WTC11 (cell line): ENCODE measurements around the gene NCF2. TPM values are rescaled to one million over a fixed set of nuclear protein-coding genes. Genes with fewer than 3 reads are reported as not detected.

Source experiments
- ATAC-seq: fragments of 200-7000 bp; cut with Tn5 transposase; 2 replicates; pipeline ENCODE4 v1.10.0; 2021; ENCODE audit warnings: mild to moderate bottlenecking, moderate library complexity
- CTCF ChIA-PET: fragments of 300-600 bp; sonication (Branson Sonifier 250); formaldehyde crosslinking; loops from one replicate; lab custom pipeline; 2021; ENCODE audit warnings: antibody characterized with exemption; lab: Charles Lee
- POLR2A ChIA-PET: fragments of 350-600 bp; sonication (Branson Sonifier 250); formaldehyde crosslinking; loops from one replicate; lab custom pipeline; 2021; ENCODE audit warnings: antibody characterized with exemption; lab: Charles Lee
- DNase-seq: peaks from one replicate; pipeline ENCODE4 v3.0.0; 2021; ENCODE audit warnings: low spot score
- H3K27ac Mint-ChIP-seq: 2 replicates; pipeline ENCODE4 v1.8.0; 2021; ENCODE audit warnings: mixed read lengths
- H3K27me3 Mint-ChIP-seq: 2 replicates; pipeline ENCODE4 v1.8.0; 2021; ENCODE audit warnings: low read depth, mild to moderate bottlenecking, moderate library complexity, mixed read lengths
- H3K36me3 Mint-ChIP-seq: 2 replicates; pipeline ENCODE4 v1.8.0; 2021; ENCODE audit warnings: mixed read lengths
- H3K4me1 Mint-ChIP-seq: 2 replicates; pipeline ENCODE4 v1.8.0; 2022; ENCODE audit warnings: mixed read lengths
- H3K4me3 Mint-ChIP-seq: 2 replicates; pipeline ENCODE4 v1.8.0; 2021; ENCODE audit warnings: mild to moderate bottlenecking, moderate library complexity, mixed read lengths
- H3K9me3 Mint-ChIP-seq: 2 replicates; pipeline ENCODE4 v1.8.0; 2021; ENCODE audit warnings: mixed read lengths
- CREB1 ChIP-seq: sonication (generic); formaldehyde crosslinking; IDR thresholded peaks from 2 replicates; pipeline ENCODE4 v1.8.0; 2023; ENCODE audit warnings: mild to moderate bottlenecking, missing genetic modification reagents
- ELF4 ChIP-seq: sonication (generic); formaldehyde crosslinking; IDR thresholded peaks from 2 replicates; pipeline ENCODE4 v1.8.1; 2022; ENCODE audit warnings: low read depth, mild to moderate bottlenecking, moderate library complexity, missing genetic modification reagents
- GRHL2 ChIP-seq: fragments of 250-450 bp; sonication (Bioruptor Pico); IDR thresholded peaks from 2 replicates; pipeline ENCODE4 v1.8.0; 2022; ENCODE audit warnings: mild to moderate bottlenecking, moderate library complexity; ENCODE audit not compliant: insufficient replicate concordance, severe bottlenecking
- IRF2 ChIP-seq: sonication (generic); formaldehyde crosslinking; IDR thresholded peaks from 2 replicates; pipeline ENCODE4 v1.8.0; 2022; ENCODE audit warnings: low read depth, missing genetic modification reagents, borderline replicate concordance
- JAZF1 ChIP-seq: fragments of 250-450 bp; sonication (Bioruptor Pico); IDR thresholded peaks from 2 replicates; pipeline ENCODE4 v1.9.0; 2021; ENCODE audit warnings: moderate library complexity, mild to moderate bottlenecking, inconsistent platforms
- NFYB ChIP-seq: sonication (generic); formaldehyde crosslinking; conservative IDR thresholded peaks from 2 replicates; pipeline ENCODE4 v1.8.0; 2022; ENCODE audit warnings: low read depth, missing genetic modification reagents
- NR1H2 ChIP-seq: sonication (generic); formaldehyde crosslinking; IDR thresholded peaks from 2 replicates; pipeline ENCODE4 v1.9.0; 2021; ENCODE audit warnings: mild to moderate bottlenecking, moderate library complexity, missing genetic modification reagents
- NR2C2 ChIP-seq: sonication (generic); formaldehyde crosslinking; IDR thresholded peaks from 2 replicates; pipeline ENCODE4 v1.8.0; 2022; ENCODE audit warnings: mild to moderate bottlenecking, missing genetic modification reagents
- NR3C1 ChIP-seq: sonication (generic); formaldehyde crosslinking; conservative IDR thresholded peaks from 2 replicates; pipeline ENCODE4 v1.8.1; 2023; ENCODE audit warnings: low read depth, mild to moderate bottlenecking, missing genetic modification reagents
- OVOL2 ChIP-seq: fragments of 250-450 bp; sonication (Bioruptor Pico); IDR thresholded peaks from 2 replicates; pipeline ENCODE4 v1.9.0; 2021; ENCODE audit warnings: mild to moderate bottlenecking, borderline replicate concordance
- RORB ChIP-seq: fragments of 250-450 bp; sonication (Bioruptor Pico); IDR thresholded peaks from 2 replicates; pipeline ENCODE4 v1.9.0; 2021; ENCODE audit warnings: mild to moderate bottlenecking
- SMAD3 ChIP-seq: sonication (generic); formaldehyde crosslinking; IDR thresholded peaks from 2 replicates; pipeline ENCODE4 v1.8.0; 2022; ENCODE audit warnings: missing genetic modification reagents, mild to moderate bottlenecking, borderline replicate concordance
- SMAD4 ChIP-seq: sonication (generic); formaldehyde crosslinking; IDR thresholded peaks from 2 replicates; pipeline ENCODE4 v1.8.0; 2022; ENCODE audit warnings: mild to moderate bottlenecking, missing genetic modification reagents
- SOX15 ChIP-seq: fragments of 250-450 bp; sonication (Bioruptor Pico); IDR thresholded peaks from 2 replicates; pipeline ENCODE4 v1.9.0; 2021; ENCODE audit warnings: mild to moderate bottlenecking
- TEAD4 ChIP-seq: sonication (generic); formaldehyde crosslinking; IDR thresholded peaks from 2 replicates; pipeline ENCODE4 v1.8.0; 2022; ENCODE audit warnings: mild to moderate bottlenecking, missing genetic modification reagents
- ZNF219 ChIP-seq: sonication (generic); formaldehyde crosslinking; IDR thresholded peaks from 2 replicates; pipeline ENCODE4 v1.8.0; 2023; ENCODE audit warnings: missing genetic modification reagents, mild to moderate bottlenecking, borderline replicate concordance
- ZNF263 ChIP-seq: sonication (generic); formaldehyde crosslinking; IDR thresholded peaks from 2 replicates; pipeline ENCODE4 v1.8.1; 2022; ENCODE audit warnings: low read depth, mild to moderate bottlenecking, moderate library complexity, missing genetic modification reagents
- ZNF317 ChIP-seq: sonication (generic); formaldehyde crosslinking; IDR thresholded peaks from 2 replicates; pipeline ENCODE4 v1.8.1; 2023; ENCODE audit warnings: low read depth, mild to moderate bottlenecking, moderate library complexity, missing genetic modification reagents, borderline replicate concordance
- ZNF396 ChIP-seq: fragments of 250-450 bp; sonication (Bioruptor Pico); IDR thresholded peaks from 2 replicates; pipeline ENCODE4 v1.8.0; 2021; ENCODE audit warnings: mild to moderate bottlenecking, moderate library complexity, borderline replicate concordance
- ZNF416 ChIP-seq: fragments of 250-450 bp; sonication (Bioruptor Pico); IDR thresholded peaks from 2 replicates; pipeline ENCODE4 v1.9.0; 2021; ENCODE audit warnings: mild to moderate bottlenecking, inconsistent platforms
- total RNA-seq: library from RNA; stranded (reverse); gene quantifications from 3 replicates; pipeline ENCODE4 v1.2.3, GENCODE V29; 2021
- TF ChIP-seq, protein P1 (sequence below): fragments of 250-450 bp; sonication (Bioruptor Pico); IDR thresholded peaks from 2 replicates; pipeline ENCODE4 v1.8.0; 2021; ENCODE audit warnings: mild to moderate bottlenecking
- TF ChIP-seq, protein P2 (sequence below): sonication (generic); formaldehyde crosslinking; IDR thresholded peaks from 2 replicates; pipeline ENCODE4 v1.8.0; 2022; ENCODE audit warnings: mild to moderate bottlenecking, missing genetic modification reagents
- TF ChIP-seq, protein P3 (sequence below): fragments of 250-450 bp; sonication (Bioruptor Pico); IDR thresholded peaks from 2 replicates; pipeline ENCODE4 v1.9.0; 2021; ENCODE audit warnings: mild to moderate bottlenecking
- TF ChIP-seq, protein P4 (sequence below): sonication (generic); formaldehyde crosslinking; IDR thresholded peaks from 2 replicates; pipeline ENCODE4 v1.8.0; 2022; ENCODE audit warnings: mild to moderate bottlenecking, missing genetic modification reagents
- TF ChIP-seq, protein P5 (sequence below): fragments of 250-450 bp; sonication (Bioruptor Pico); IDR thresholded peaks from 2 replicates; pipeline ENCODE4 v2.1.2; 2022; ENCODE audit warnings: mild to moderate bottlenecking, moderate library complexity
- TF ChIP-seq, protein P6 (sequence below): sonication (generic); formaldehyde crosslinking; IDR thresholded peaks from 2 replicates; pipeline ENCODE4 v1.8.0; 2022; ENCODE audit warnings: missing genetic modification reagents

Gene NCF2
- total RNA-seq, 1 experiment from 2014 or later = 0.52 TPM

DNA sequence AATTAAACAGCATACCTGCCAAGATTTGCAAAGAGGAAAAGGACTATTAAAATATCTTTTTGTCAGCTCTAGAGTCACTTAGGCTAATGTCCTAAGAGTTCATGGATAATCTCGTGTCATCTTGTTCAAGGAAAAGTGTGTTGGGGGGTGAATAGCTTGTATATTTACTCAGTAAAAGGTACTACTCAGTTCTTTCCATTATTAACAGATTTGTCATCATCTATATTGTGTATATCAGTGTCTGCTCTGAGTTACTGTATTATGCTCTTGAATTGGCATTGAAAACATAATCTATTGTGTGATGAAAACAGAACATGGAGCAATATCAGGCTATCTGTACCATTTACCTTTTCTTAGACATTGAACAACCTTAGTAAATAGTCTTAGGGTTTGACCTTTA lies 76.0 kb downstream of the NCF2 start:
- DNase-seq (no peak), ATAC-seq (no peak)
- Mint-ChIP-seq H3K4me1 (peaks cover 24% of the 10 kb centered on the region), H3K4me3 (no peak overlapping the region), H3K27ac (no peak overlapping the region; the same call in 1 of the 2 replicates), H3K36me3 (peaks cover 11% of the 10 kb centered on the region; the same call in 1 of the 2 replicates), H3K9me3 (no peaks in the 10 kb centered on the region), H3K27me3 (no peaks in the 10 kb centered on the region)
- TF ChIP-seq SOX15 (CRISPR knock-in tag) (no peak), SMAD4 (CRISPR knock-in tag) (no peak), IRF2 (no peak), SMAD3 (CRISPR knock-in tag) (no peak), TEAD4 (CRISPR knock-in tag) (no peak), ZNF263 (no peak), CREB1 (CRISPR knock-in tag) (no peak), NR2C2 (CRISPR knock-in tag) (no peak), NR1H2 (CRISPR knock-in tag) (no peak), NFYB (CRISPR knock-in tag) (no peak)
- TF ChIP-seq, protein P1, sequence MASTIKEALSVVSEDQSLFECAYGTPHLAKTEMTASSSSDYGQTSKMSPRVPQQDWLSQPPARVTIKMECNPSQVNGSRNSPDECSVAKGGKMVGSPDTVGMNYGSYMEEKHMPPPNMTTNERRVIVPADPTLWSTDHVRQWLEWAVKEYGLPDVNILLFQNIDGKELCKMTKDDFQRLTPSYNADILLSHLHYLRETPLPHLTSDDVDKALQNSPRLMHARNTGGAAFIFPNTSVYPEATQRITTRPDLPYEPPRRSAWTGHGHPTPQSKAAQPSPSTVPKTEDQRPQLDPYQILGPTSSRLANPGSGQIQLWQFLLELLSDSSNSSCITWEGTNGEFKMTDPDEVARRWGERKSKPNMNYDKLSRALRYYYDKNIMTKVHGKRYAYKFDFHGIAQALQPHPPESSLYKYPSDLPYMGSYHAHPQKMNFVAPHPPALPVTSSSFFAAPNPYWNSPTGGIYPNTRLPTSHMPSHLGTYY (CRISPR knock-in tag) = no peak
- TF ChIP-seq, protein P2, sequence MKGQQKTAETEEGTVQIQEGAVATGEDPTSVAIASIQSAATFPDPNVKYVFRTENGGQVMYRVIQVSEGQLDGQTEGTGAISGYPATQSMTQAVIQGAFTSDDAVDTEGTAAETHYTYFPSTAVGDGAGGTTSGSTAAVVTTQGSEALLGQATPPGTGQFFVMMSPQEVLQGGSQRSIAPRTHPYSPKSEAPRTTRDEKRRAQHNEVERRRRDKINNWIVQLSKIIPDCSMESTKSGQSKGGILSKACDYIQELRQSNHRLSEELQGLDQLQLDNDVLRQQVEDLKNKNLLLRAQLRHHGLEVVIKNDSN (CRISPR knock-in tag) = no peak
- TF ChIP-seq, protein P3, sequence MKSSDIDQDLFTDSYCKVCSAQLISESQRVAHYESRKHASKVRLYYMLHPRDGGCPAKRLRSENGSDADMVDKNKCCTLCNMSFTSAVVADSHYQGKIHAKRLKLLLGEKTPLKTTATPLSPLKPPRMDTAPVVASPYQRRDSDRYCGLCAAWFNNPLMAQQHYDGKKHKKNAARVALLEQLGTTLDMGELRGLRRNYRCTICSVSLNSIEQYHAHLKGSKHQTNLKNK (CRISPR knock-in tag) = no peak
- CTCF ChIA-PET = no interaction called here
- POLR2A ChIA-PET = no interaction called here

DNA sequence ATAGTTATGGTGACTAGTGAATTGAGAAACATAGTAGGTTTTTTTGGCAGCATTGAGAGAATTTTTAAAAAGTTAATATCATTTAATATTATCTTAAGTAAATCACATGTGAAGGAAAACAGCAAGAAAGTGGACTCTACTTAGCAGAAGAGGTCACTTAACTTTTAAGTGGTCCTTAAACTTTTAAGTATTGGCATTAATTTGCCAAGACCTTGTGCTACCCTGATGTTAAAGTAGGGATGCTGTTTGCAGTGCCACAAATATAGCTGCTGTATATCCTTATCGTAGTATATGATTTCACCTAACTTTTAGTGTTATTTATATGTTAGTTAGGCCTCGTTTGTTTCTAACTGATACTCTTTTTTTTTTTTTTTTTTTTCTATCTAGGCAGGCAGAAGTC lies 77.8 kb downstream of the NCF2 start:
- CTCF ChIA-PET = no interaction called here
- Mint-ChIP-seq H3K4me1 (peaks cover 24% of the 10 kb centered on the region), H3K27ac (peak overlapping the region; percentile 44; the same call in 1 of the 2 replicates), H3K9me3 (no peaks in the 10 kb centered on the region), H3K4me3 (no peak overlapping the region), H3K27me3 (no peaks in the 10 kb centered on the region), H3K36me3 (peaks cover 1% of the 10 kb centered on the region; the same call in 1 of the 2 replicates)
- POLR2A ChIA-PET = no interaction called here
- no peak for ATAC-seq
- no peak for DNase-seq
- no peak for TF ChIP-seq ZNF317 (CRISPR knock-in tag)
- no peak for TF ChIP-seq ZNF416 (CRISPR knock-in tag)
- TF ChIP-seq RORB (CRISPR knock-in tag) = no peak
- no peak for TF ChIP-seq ZNF219
- TF ChIP-seq, protein P4, sequence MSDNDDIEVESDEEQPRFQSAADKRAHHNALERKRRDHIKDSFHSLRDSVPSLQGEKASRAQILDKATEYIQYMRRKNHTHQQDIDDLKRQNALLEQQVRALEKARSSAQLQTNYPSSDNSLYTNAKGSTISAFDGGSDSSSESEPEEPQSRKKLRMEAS (CRISPR knock-in tag) = no peak
- no peak for TF ChIP-seq ZNF396 (CRISPR knock-in tag)
- no peak for TF ChIP-seq ELF4 (CRISPR knock-in tag)
- TF ChIP-seq NR3C1 (CRISPR knock-in tag) = no peak
- TF ChIP-seq, protein P5, sequence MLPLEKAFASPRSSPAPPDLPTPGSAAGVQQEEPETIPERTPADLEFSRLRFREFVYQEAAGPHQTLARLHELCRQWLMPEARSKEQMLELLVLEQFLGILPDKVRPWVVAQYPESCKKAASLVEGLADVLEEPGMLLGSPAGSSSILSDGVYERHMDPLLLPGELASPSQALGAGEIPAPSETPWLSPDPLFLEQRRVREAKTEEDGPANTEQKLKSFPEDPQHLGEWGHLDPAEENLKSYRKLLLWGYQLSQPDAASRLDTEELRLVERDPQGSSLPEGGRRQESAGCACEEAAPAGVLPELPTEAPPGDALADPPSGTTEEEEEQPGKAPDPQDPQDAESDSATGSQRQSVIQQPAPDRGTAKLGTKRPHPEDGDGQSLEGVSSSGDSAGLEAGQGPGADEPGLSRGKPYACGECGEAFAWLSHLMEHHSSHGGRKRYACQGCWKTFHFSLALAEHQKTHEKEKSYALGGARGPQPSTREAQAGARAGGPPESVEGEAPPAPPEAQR = no peak
- no peak for TF ChIP-seq JAZF1 (CRISPR knock-in tag)
- TF ChIP-seq OVOL2 (CRISPR knock-in tag) = no peak
- no peak for TF ChIP-seq CREB1 (CRISPR knock-in tag)
- no peak for TF ChIP-seq GRHL2
- TF ChIP-seq, protein P6, sequence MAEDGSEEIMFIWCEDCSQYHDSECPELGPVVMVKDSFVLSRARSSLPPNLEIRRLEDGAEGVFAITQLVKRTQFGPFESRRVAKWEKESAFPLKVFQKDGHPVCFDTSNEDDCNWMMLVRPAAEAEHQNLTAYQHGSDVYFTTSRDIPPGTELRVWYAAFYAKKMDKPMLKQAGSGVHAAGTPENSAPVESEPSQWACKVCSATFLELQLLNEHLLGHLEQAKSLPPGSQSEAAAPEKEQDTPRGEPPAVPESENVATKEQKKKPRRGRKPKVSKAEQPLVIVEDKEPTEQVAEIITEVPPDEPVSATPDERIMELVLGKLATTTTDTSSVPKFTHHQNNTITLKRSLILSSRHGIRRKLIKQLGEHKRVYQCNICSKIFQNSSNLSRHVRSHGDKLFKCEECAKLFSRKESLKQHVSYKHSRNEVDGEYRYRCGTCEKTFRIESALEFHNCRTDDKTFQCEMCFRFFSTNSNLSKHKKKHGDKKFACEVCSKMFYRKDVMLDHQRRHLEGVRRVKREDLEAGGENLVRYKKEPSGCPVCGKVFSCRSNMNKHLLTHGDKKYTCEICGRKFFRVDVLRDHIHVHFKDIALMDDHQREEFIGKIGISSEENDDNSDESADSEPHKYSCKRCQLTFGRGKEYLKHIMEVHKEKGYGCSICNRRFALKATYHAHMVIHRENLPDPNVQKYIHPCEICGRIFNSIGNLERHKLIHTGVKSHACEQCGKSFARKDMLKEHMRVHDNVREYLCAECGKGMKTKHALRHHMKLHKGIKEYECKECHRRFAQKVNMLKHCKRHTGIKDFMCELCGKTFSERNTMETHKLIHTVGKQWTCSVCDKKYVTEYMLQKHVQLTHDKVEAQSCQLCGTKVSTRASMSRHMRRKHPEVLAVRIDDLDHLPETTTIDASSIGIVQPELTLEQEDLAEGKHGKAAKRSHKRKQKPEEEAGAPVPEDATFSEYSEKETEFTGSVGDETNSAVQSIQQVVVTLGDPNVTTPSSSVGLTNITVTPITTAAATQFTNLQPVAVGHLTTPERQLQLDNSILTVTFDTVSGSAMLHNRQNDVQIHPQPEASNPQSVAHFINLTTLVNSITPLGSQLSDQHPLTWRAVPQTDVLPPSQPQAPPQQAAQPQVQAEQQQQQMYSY (CRISPR knock-in tag) = no peak
